ENCODE data around the gene OTUD5. TPM values are rescaled to one million over a fixed set of nuclear protein-coding genes. Genes with fewer than 3 reads are reported as not detected.
A peak's percentile ranks its signal among the peaks of the same experiment; 100 is the strongest.

The OTUD5 gene
- total RNA-seq, 1 experiment from 2014 or later, result 62.5 TPM

DNA sequence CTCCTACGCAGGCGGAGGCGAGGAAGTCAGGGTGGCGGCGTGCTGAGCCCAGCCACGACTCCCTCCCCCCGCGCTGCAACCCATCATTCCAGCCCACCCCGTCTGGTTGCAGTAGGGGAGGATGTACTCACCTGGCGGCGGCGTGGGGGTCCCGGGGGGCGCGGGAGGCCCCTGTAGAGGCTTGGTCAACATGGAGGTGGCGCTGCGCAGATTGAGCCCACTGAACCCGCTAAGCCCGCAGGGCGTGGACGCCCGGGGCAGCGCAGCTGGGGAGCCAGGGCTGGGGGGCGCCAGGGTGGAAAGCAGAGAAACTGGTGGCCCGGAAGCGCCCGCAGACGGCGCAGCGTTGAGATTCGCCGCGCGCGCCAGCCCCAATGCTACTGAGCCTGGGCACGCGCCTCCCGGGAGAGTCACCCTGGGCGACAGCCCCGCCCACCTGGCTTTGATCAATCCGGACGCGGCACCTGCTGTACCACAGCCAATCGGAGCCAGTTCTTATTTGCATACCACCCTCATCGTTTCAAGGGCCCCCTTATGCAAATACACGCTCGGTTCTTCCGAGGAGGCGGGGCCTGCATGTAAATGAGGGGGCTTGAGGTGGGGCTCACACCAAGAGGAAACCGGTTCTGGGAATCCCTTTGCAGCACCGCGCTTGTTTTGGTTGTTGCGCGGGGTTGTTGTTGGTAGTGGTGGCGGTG is 38.6 kb downstream of the OTUD5 start, which contains the start of gene PIM2:
Gene PIM2 (minus strand): TSS at position 382 of the 698 bp plus-strand sequence. CDS start 190 bp downstream, at position 192.
- DNase-seq, result peak; percentile 95
- H3K36me3 Mint-ChIP-seq (ENCODE audit: insufficient read depth in 1 of 3, low read depth in 3 of 3), result peaks cover 53 to 67% (median 57%) of the 10 kb centered on the region in 3 experiments
- Histone ChIP-seq H3K56ac (ENCODE audit: insufficient read length, low read depth, low read length) (peak within 1 kb of the TSS; percentile 30), H3T11ph (ENCODE audit: low read length) (no peak within 1 kb of the TSS), H3K9ac (ENCODE audit: extremely low read depth, insufficient read length, low read length) (peak within 1 kb of the TSS; percentile 97), H3K27me3 (ENCODE audit: insufficient read depth, low read length) (no peaks in the 10 kb centered on the region), H4K91ac (ENCODE audit: insufficient read length, low read depth, low read length) (peak within 1 kb of the TSS; percentile 86), H3K14ac (ENCODE audit: insufficient read depth, low read length) (peak within 1 kb of the TSS; percentile 75), H3K4ac (ENCODE audit: low read depth, low read length) (no peak within 1 kb of the TSS; the same call in 1 of the 2 replicates), H3K27ac (ENCODE audit: insufficient read length, low read depth, low read length) (peak within 1 kb of the TSS; percentile 39), H4K20me1 (ENCODE audit: control insufficient read depth, insufficient read depth, insufficient read length) (peaks cover 2% of the 10 kb centered on the region), H2AFZ (ENCODE audit: low read length) (no peak within 1 kb of the TSS), H3K4me2 (ENCODE audit: insufficient read depth, insufficient read length, low read length) (peak within 1 kb of the TSS; percentile 87), H3K9me3 (ENCODE audit: control insufficient read depth, low read depth, low read length) (no peaks in the 10 kb centered on the region), H3K18ac (ENCODE audit: insufficient read length, low read depth, low read length) (peak within 1 kb of the TSS; percentile 76), H4K8ac (replicated peaks; ENCODE audit: insufficient read length, low read depth, low read length) (no peak within 1 kb of the TSS), H2BK15ac (ENCODE audit: low read depth, low read length) (no peak within 1 kb of the TSS), H2BK120ac (ENCODE audit: low read depth, low read length, poor library complexity, severe bottlenecking) (no peak within 1 kb of the TSS), H3K79me1 (ENCODE audit: insufficient read depth, low read depth, low read length, poor library complexity, severe bottlenecking) (peaks cover 4% of the 10 kb centered on the region), H2BK20ac (ENCODE audit: low read depth, low read length, poor library complexity, severe bottlenecking) (no peak within 1 kb of the TSS), H3K23ac (ENCODE audit: insufficient read length, low read depth, low read length) (no peak within 1 kb of the TSS), H3K4me1 (ENCODE audit: insufficient read depth, low read length) (peaks cover 11% of the 10 kb centered on the region; the same call in 1 of the 2 replicates), H4K5ac (ENCODE audit: insufficient read length, low read depth, low read length) (peak within 1 kb of the TSS; percentile 76), H2BK5ac (ENCODE audit: insufficient read length, low read length) (peak within 1 kb of the TSS; percentile 83), H2BK12ac (ENCODE audit: insufficient read length, low read depth, low read length) (peak within 1 kb of the TSS; percentile 13), H3K23me2 (ENCODE audit: insufficient read length, low read depth, low read length, poor library complexity, severe bottlenecking) (no peaks in the 10 kb centered on the region), H2AK5ac (ENCODE audit: insufficient read length, low read length) (no peak within 1 kb of the TSS), H3K79me2 (ENCODE audit: insufficient read depth, low read length) (peaks cover 30% of the 10 kb centered on the region)
- H3K27me3 Mint-ChIP-seq (ENCODE audit: low read depth), result peaks cover 4% of the 10 kb centered on the region
- peak within 1 kb of the TSS; percentile 95 to 99 for H3K4me3 Mint-ChIP-seq
- TF ChIP-seq, protein P1, sequence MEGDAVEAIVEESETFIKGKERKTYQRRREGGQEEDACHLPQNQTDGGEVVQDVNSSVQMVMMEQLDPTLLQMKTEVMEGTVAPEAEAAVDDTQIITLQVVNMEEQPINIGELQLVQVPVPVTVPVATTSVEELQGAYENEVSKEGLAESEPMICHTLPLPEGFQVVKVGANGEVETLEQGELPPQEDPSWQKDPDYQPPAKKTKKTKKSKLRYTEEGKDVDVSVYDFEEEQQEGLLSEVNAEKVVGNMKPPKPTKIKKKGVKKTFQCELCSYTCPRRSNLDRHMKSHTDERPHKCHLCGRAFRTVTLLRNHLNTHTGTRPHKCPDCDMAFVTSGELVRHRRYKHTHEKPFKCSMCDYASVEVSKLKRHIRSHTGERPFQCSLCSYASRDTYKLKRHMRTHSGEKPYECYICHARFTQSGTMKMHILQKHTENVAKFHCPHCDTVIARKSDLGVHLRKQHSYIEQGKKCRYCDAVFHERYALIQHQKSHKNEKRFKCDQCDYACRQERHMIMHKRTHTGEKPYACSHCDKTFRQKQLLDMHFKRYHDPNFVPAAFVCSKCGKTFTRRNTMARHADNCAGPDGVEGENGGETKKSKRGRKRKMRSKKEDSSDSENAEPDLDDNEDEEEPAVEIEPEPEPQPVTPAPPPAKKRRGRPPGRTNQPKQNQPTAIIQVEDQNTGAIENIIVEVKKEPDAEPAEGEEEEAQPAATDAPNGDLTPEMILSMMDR (conservative IDR thresholded peaks at IDR 0.05), result no peak
- no CpG with 5 or more reads among the region's 55 CpGs for WGBS (ENCODE audit: extremely low coverage, insufficient read length, low lambda C conversion rate)
- peak within 1 kb of the TSS; percentile 97 for H3K27ac Mint-ChIP-seq
- H3K4me1 Mint-ChIP-seq, result peaks cover 26 to 45% of the 10 kb centered on the region in 2 experiments
- peaks cover 68 to 78% of the 10 kb centered on the region in 2 experiments for H3K9me3 Mint-ChIP-seq
